Measurements from ENCODE around the gene FOXN3.

The FOXN3 gene

DNA sequence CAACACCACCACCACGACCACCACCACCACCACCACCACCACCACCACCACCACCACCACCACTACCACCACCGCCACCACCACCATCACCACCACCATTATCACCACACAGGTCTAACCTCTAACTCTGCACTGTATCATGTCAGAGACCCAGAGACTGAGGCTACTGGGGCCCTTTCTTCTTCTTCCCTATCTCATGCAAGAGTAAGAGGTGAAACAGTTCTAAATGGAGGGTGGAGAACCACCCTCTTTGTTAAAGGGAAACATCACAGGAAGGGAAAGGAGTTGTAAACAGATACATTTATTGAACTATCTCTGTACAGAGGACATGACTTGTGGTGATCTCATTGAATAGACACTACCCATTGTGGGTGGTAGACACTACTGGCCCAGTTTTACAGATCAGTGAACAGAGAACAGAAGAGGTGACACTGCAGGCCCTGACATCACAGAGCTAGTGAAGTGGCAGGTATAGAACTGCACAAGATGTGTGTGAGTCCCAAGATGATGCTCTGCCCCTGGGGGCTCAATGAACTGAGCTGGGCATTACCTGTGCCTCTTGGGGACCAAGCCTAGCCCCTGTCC, 91.6 kb downstream of the FOXN3 start:
- no peak for DNase-seq

GRCh38 chr14:89324501-89325298, 92.3 kb downstream of the FOXN3 start:
- no peak for DNase-seq

- DNase-seq, result no peak
These were observed 96.5 kb downstream of the FOXN3 start for GRCh38 chr14:89320381-89321000.

DNA sequence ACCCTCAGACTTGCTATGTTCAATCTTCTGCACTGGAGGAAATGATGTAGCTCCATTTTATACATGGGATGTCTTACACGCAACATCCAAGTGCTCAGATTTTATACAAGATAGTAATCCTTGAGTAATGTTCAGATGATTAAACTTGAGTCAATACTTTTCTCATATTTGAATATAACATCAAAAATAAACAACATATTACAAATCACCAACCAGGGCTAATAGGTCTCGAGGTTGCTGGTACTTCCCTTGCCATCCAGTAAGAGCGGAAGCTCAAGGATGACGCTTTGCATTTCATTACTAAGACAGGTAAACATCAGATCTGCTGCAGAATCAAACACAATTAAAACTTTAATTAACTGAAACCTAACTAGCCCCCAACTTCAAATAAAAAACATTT, 97.3 kb downstream of the FOXN3 start:
- DNase-seq, result no peak

DNA sequence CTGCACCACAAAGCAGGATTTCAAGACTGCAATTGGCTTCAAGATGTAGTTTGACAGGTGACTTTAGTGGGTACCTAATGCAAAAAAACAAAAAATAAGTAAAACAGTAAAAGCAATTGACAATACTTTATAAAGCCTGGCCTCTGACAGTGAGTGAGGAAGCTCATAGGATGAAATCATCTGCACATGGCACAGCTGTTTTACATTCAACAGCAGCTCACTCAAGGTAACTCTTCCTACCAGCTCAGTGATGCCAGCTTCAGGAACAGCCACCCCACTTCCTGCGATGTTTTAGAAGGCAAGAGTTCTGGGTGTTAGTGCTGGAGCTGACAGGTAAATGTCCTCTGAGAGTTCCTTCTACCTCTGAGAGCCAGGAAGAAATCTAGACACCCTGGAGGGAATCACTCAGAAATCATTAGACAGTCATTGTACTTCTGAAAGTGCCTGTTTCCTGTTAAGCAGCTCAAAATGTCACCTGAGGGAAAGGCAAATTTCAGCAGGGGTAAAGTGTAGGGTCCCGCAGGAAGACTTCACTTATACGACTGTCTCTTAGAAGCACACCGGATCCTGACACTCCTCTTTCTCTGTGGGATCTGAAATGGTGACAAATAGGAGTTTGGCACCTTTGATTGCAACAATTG, 99.9 kb downstream of the FOXN3 start:
- DNase-seq, result no peak

DNA sequence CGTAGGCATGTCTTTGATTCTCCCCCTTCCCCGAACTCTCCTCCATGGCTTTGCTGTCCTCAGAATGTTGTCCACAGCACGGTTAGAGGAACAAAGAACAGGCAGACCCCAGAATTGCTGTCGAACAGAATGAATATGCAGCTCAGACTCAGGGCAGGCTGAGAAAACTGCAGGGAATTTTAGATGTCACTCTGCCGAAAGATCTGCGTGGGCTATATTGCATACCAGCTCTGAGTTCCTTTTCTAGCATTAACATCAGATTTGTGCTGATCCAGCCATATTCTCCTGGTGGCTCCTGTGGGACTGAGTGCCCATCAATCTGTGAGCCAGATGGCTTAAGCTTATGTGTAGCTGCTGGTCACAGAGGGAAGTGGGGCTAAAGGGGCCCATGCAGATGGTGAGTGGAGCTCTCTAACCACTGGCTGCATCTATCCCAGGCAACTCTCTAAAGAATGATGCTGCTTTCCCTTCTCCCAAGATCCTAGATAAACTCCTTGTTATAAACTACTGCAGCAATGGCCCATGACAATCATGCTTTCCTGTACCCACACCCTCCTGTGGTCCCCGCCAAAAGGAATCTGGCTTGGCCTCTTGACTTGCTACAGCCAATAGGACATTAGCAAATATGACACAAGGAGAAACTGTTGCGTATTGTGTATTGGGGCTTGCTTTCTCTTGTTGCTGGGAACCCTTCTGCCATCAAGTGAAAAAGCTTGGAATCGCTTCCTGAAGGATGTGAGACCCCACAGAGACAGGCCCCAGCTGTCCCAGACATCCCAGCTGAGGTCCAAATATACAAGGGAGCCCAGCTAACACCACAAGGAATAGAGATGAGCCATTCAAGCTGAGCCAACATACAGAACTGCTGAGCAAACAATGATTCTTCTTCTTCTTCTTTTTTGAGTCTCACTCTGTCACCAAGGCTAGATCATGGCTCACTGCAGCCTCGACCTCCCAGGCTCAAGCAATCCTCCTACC, 101.3 kb downstream of the FOXN3 start:
- DNase-seq, result no peak

DNA sequence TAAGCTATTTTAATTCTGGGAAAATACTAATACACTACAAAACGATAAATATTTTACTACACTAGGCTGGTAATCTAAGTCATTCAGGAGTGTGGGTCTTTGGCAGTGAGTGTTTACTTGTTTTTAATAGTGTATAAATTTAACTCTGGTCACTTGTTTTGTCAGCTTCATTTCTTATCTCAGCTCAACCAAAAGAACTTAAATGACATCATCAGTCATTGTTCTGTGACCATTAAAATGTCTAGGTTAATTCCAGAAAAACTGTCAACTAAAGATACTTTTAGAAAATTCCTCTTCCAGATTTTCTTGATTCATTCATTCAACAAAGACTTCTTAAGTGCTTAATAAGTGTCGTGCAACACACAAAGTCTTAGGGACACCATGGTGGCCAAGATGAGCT, 102.8 kb downstream of the FOXN3 start:
- DNase-seq, result no peak

- DNase-seq, result no peak
These were observed 104.1 kb downstream of the FOXN3 start for GRCh38 chr14:89312932-89313331.

- DNase-seq, result no peak
These were observed 106.8 kb downstream of the FOXN3 start for GRCh38 chr14:89310211-89310610.

DNA sequence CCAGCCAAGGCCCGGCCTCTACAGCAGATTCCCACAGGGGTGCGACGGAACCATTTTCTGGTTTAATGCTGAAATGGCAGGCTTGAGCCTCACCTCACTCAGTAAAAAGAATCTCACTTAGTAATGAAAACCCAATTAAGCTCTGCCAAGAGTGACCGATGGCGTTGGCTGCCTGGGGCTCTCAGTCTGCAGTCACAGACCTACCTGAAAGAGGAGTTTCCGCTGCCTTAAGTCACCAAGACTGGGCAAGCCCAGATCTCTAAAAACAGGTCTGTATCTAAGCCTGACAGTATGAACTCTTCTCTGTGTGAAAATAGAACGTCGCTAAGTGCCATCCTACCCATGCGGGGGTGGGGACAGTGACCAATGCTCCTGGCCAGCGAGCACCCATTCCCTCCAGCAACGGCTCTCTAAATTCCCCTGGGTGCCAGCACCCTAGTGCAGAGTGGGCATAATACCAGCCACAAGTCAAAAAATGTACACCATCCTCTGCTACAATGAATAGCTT, 107.3 kb downstream of the FOXN3 start:
- no peak for DNase-seq

DNA sequence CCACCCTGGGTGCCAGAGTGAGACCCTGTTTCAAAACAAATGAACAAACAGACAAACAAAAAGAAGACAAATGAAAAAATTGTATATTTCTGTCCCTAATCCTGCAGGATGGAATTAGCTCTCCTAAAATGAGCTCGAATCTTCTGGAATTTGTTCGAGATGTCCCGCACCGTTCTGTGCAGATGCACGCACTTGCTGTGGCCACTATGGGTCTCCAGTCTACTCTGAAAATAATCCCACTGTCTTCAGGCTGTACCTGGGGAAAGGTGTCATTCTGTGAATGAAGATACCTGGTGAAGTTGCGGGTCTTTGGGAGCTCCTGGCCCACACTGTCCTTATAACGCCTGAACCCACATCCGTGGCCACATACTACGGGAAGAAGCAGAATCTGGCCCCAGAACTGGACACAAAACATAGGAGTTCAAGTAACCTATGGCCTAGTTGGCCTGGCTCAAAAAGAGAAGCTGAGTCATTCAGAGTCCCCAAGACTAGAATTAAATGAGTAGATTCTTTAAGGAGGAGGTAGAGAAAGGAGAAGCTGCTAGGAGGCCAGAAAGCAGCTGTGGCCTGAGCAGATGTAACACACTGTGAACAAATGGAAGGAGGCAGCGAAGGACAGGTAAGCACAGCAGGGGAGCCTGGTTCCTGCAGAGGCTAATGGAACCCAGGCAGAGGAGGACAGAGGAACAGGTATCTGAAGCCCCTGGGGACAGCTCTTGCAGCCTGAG, 108.6 kb downstream of the FOXN3 start:
- no peak for DNase-seq

DNA sequence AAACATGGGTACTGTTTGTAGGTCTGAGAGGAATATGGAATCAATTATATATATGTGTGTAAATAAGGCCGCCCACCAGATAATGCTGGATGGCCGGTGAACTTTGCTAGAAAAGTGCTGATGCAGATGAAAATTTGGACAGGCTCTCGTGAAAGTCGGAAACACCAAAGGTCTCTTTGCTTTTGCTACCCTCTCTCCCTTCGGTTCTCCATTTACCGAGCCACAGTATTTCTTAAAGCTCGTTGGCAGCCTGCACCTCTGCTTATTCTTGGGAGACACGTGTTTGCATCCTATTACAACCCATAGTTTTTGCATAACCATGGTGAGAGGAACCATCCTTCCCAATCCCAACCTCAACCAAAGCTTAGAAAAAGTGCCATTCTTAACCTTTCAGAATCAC, 109.6 kb downstream of the FOXN3 start:
- no peak for DNase-seq

DNA sequence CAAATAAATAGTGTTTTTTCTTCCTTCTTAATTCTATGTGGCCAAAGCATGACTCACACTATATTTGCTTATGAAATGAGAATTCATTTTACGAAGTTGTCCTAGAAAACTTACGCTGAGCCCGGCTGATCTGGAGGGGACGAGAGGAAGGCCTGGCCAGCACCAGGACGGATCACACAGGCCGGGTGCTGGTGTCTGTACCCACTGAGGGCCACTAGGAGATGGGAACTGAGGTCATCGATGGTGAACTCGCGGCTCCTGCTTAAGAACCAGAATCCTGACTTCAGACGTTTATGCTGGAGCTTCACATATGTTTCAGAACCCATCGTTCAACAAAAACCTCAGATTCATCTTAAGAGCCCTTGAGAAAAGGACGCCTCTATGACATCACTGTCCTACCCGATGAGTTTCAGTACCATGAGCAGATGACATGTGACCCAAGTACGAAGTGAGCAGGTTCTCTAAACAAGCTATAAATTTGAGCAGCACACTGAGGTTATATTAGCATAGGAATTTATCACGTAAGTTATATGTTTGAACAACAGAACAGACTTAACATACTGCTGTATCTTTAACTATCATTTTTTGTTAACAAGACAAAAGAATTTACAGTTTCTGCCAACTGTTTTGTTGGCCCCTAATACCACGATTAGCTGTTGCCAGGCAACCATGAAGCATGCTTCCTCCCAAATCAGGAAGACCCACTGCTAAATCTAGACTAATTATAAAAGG, 111.9 kb downstream of the FOXN3 start:
- no peak for DNase-seq

- DNase-seq, result no peak
These were observed 112.5 kb downstream of the FOXN3 start for GRCh38 chr14:89304561-89304960.

DNA sequence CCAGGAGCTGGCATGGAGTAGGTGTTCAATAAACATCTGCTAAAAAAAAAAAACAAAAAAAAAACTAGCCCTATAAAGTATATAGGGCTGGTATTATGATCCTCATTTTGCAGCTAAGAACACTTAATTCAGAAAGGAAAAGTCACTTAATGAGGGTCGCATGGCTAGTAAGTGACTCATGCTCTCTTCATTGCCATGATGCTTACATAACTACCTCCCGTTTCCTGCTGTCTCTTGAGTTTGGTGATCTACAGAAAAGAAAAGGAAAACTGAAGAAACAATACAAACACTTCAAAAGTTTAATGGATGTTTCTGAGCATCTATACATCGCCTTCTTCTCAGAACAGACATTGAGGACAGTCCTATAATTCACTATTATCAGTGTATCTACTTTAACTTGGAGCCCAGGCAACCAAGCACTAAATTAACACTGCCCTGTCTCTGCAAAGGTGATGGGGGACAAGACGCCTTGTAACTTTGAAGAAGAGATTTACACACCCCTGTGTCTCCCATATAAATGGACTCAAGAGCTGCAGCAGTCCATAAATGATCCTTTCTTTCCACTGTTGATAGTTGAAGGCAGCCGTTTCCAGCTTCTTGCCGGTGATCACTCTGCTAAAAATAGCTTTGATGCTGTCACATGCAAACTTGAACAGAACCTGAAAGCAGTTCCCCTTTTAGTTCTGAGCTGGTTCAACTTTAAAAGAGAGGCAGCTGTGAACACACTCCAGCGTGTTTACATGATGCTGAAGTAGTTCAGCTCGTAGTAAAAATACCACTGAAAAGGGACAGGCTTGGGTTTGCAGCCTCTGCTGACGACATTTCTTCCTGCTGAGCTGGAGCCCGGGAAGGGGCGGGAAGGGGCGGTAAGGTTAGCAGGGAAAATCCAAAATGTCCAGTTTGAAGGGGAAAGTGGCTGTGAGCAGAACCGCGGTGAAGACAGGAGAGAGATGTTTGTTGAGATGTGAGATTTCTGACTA, 113.3 kb downstream of the FOXN3 start:
- no peak for DNase-seq

- no peak for DNase-seq
These were observed 114.6 kb downstream of the FOXN3 start for GRCh38 chr14:89302396-89302950.

- DNase-seq, result no peak
These were observed 117.4 kb downstream of the FOXN3 start for GRCh38 chr14:89299587-89299986.

DNA sequence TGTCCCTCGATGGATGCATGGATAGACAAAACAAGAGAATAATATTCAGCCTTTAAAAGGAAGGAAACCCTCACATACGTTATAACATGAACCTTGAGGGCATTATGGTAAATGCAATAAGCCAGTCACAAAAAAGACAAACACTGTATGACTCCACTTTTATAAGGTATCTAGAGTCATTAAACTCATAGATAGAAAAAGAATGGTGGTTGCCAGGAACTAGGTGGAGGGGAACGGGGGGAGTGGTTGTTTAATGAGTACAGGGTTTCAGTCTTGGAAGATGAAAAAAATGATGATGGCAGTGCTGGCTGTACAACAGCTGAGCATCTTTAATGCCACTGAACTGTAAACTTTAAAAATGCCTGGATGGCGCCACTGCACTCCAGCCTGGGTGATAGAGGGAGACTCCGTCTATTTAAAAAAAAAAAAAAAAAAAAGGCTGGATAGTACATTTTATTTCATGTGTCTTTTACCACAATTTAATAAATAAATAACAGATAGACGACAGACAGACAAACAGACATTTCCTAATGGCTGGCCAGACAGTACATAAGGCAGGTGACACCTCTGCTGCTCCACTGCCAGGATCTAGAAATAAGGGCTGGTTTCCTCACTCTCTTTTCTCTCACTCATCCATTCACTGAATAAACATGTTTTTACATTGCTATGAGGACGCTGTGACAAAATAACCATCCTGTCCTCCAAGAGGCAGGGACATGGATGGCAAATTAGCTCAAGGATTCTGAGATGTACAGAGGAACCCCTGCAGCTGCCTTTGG, 118.8 kb downstream of the FOXN3 start:
- DNase-seq, result no peak
